GM21619 (cell line): ENCODE data around the gene AVPI1.

ENCODE experiments used
- ATAC-seq: cut with Tn5 transposase; IDR thresholded peaks from one replicate; pipeline ENCODE4 v1.9.1; 2021; ENCODE audit not compliant: unreplicated experiment

The AVPI1 gene

DNA sequence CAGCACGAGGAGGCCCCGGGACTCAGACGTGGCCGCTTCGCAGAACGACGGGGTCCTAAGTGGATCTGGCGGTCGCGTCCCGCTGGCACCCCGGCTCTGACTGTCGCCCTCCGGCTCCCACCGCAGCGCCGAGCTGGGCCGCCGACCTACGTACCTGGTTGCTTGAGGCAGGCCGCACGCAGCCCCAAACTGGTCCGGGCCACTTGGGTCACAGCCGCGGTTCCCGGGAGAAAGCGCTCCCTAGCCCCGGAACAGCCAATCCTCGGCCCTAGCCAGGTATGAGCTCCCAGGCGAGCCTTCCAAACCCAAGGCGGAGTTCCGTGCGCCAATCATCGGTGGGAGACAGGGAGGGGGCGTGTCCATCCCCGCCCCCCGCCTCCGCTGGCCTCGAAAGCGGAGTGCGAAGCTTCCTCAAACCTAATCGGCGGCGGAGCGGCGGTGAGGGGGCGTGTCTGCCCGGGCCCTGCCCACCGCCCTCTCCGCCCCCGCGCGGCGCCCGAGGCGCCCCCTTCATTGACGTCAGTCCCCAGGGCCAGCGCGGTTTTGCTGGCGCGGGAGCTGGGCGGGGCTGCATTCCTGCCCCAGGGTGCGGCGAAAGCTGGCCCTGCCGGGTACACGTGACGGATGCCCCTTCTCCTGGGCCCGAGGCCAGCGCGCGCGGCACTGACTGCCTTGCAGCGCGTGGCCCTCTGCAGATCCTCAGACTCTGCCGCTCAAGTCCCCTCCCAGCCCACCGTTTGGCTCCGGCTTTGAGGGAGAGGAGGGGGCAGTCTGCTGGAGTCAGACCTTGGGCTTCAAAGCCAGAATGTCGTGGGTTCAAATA lies at the start of gene AVPI1:
TSS of gene AVPI1 (minus strand) at position 280 of the 823 bp plus-strand sequence. CDS start 7,336 bp downstream, outside the sequence.
- ATAC-seq, result peak; percentile 87

DNA sequence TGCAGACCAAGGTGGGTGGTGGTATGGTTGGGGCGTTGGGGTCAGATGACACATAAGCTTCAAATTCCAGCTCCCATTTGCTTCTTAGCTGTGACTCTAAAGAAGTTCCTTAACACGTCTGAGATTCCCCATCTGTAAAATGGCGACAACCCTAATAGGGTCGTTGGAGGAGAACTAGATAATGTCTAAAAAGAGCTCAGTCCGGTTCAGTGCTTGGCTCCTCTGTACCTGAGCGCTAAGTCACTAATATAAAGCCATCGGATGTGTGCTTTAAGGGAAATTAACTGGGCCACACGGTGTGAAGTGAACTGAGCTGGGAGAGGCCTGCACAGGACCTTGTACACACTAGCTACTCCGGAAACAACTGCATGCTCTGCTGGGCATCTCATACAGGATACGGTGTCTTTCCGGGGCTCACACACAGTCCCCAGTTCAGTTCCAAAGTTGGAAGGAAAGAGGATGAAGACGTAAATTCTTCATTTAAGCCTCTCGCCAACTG lies 49.4 kb upstream of the AVPI1 start:
- ATAC-seq, result peak; percentile 8

DNA sequence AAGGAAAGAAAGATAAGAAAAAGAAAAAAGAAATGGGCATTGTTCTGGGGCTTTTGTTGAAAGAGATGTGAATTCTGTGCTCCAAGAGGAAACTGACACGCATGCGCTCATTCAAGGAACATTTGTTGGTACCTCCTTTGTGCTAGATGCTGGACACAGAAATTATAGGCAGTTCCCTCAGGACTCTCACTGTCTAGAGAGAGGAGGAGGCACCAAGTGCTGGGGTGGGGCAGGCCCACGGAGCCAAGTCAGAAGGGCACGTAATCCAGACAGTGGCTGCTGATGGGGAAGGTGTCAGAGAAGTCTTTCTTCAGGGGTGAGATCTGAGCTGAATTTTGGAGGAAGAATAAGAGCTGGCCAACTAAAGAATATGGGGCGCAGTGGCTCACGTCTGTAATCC lies 47.0 kb upstream of the AVPI1 start:
- no peak for ATAC-seq

DNA sequence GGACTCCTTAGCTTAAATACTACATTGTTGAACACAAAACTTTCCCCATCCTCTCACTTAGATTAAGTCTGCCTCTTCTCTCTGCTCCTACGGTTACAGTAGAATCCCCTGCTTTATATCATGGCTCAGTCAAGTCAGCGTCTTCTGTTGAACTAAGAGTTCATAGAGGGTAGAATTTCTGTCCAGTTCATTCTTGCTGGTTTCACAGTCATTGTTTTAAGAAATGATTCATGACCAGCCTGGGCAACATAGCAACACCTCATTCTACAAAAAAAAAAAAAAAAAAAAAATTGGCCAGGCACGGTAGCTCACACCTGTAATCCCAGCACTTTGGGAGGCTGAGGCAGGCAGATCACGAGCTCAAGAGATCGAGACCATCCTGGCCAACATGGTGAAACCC lies 46.2 kb upstream of the AVPI1 start:
- ATAC-seq, result no peak

- no peak for ATAC-seq
Measured at GRCh38 chr10:97732052-97732359, 45.0 kb upstream of the AVPI1 start.

GRCh38 chr10:97731346-97732051 lies 44.5 kb upstream of the AVPI1 start:
- no peak for ATAC-seq

DNA sequence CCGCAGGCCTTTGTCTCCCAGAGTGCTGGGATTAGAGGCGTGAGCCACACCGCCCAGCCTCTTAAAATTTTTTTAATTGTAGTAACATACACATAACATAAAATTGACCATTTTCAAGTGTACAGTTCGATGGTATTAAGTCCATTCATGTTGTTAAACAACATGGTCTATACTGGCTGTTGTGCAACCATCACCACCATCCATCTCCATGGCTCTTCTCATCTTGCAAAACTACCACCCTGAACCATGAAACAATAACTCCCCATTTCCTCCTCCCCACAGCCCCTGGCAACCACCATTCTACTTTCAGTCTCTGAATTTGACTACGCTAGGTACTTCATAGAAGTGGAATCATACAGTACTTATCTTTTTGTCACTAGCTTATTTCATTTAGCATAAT lies 42.0 kb upstream of the AVPI1 start:
- no peak for ATAC-seq

DNA sequence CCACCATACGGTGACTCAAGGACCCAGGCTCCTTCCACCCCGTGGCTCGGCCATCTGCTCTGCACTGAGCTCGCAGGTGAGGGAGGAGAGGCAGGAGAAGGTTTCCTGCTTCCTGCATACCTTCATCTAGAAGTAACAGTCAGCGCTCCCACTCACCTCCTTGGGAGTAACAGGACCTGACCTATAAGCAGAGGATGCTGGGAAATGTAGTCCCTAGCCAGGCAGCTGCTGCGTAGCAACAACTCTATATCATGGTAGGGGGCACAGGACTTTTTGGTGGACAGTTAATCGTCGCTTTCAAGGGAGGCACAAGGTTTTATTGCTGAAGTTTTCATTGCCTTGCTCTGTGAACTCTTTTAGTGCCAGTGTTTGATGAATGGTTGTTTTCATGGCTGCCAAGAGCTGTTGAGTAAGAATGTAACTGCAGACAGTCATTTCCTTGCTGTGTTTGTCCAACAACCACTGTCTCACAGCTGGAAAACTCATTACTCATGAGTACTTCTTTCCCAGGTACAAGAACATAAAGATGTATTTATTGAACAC lies 39.7 kb upstream of the AVPI1 start:
- ATAC-seq, result no peak

DNA sequence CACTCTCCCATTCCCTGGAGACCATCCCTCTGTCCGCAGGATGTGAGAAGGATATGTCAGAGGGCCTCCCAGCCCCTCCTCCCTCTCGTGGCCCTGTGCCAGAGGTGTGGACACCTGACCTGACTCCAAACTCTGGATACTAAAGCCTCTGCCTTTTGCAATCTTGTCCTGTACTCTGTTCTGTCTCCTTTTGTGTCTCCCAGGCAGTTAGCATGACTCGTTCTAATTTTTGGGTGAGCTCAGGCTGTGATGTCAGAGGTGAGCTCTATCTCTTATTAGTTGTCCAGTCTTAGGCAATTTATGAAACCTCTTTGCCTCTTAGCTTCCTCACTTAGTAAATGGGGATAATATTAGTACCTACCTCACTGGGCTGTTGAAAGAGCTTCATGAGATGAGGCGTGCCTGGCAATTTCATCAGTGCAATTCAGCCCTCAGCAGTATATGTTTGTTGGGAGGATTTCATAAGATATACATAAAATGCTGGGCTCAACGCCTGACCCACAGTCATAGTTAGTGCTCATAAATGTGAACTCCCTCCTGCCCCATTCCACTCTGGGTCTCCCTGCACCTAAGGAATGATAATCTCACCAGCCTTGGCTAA lies 37.4 kb upstream of the AVPI1 start:
- no peak for ATAC-seq

DNA sequence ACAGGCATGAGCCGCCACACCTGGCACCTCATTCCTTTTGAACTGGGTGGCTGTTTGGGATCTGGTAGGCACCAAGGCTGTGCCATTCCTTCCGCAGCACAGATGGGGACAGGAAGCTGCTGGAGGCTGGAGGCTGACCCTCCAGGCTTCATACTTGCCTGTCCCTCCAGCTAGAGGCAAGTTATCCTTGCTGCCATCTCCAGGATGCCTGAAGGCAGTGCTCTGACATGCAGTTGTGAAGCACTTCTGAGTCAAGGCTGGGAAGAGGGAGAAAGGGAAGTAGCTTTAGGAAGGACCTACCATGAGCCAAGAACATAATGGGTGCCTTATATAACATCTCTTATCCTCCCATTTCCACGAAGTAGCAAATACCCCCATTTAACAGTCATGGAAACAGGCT lies 36.0 kb upstream of the AVPI1 start:
- ATAC-seq, result no peak

DNA sequence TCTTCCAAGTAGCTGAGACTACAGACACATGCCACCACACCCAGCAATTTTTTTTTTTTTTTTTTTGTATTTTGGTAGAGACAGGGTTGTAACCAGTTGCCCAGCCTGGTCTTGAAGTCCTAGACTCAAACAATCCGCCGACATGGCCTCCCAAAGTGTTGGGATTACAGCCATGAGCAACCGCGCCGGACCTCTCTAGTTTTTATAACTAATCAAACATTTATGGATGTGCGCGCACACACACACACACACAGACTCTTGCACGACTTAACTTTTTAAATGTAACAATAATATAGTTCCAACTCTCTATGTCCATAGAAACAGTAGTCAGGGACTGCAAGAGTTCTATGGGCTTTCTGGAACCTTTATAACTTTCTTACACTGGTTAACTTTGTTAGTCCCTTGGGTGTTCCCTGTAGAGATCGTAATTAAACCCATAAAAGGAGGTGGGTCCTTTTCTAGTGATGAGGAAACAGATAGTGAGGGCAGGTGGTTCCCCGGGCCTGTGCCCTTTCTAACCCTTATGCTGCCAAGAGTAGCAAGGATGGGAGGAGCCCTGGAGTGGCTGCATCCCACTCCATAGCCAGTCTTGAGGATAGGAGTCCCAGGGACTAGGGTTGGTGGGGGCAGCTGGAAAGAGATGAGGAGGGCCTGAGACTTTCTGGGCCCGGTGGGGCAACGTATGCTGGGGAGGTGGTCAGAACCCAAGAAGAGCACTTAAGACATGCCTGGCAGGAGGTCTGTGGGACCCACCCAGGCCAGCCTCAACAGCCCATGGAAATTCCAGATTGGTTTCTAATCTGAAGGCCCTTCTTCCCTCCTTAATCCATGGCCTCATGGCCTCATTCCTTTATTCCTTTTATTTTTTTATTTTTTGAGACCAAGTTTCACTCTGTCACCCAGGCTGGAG lies 35.1 kb upstream of the AVPI1 start:
- ATAC-seq, result no peak

GRCh38 chr10:97719602-97720001 lies 32.6 kb upstream of the AVPI1 start:
- ATAC-seq, result no peak

GRCh38 chr10:97718659-97719142 lies 31.7 kb upstream of the AVPI1 start:
- ATAC-seq, result no peak

GRCh38 chr10:97718178-97718577 lies 31.1 kb upstream of the AVPI1 start:
- ATAC-seq, result no peak

DNA sequence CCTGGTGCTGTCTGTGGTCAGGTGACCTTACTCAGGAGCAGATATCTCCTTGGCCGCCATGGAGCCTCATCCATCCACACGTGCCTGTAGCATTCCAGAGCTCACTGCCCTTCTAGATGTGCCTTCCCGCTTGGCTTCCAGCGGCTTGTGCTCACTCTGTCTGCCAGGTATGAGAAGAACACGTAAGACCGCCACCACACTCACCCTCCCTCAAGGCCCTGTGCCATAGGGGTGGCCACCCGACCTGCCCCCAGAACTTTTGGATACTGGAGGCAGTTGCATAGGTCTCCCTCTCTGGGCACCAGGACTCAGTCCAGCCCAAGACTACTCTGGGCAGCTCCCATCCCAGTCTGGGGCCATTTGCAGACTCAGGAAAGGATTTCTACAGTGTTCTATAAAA lies 30.6 kb upstream of the AVPI1 start:
- ATAC-seq, result no peak

DNA sequence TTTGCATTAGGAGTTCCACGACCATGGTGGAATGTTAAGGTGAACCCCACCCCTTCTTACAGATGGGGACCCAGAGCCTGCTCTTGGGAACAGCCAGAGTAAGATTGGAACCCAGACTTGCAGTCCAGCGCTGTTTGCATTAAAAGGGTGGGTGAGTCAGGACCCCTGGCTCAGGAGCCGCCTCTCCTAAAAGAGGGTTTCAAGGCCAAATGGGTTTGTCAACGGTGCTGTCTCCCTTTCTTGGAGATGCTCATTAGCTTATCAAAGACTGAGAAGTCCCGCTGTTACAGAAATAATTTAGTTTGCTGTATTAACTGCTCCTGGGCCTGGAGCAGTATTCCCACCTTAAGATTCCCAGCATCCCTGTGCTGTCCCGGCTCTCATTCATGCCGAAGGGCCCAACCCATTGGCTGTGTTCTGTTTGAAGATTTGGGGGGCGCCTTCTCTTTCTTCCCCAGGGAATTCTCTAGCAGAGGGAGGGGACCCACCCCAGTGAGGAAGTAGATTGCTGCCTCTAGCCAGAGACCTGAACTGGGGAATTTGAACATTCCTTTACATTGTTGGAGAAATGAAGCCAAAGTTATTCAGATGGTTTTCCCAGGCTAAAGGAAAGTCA lies 28.3 kb upstream of the AVPI1 start:
- no peak for ATAC-seq

DNA sequence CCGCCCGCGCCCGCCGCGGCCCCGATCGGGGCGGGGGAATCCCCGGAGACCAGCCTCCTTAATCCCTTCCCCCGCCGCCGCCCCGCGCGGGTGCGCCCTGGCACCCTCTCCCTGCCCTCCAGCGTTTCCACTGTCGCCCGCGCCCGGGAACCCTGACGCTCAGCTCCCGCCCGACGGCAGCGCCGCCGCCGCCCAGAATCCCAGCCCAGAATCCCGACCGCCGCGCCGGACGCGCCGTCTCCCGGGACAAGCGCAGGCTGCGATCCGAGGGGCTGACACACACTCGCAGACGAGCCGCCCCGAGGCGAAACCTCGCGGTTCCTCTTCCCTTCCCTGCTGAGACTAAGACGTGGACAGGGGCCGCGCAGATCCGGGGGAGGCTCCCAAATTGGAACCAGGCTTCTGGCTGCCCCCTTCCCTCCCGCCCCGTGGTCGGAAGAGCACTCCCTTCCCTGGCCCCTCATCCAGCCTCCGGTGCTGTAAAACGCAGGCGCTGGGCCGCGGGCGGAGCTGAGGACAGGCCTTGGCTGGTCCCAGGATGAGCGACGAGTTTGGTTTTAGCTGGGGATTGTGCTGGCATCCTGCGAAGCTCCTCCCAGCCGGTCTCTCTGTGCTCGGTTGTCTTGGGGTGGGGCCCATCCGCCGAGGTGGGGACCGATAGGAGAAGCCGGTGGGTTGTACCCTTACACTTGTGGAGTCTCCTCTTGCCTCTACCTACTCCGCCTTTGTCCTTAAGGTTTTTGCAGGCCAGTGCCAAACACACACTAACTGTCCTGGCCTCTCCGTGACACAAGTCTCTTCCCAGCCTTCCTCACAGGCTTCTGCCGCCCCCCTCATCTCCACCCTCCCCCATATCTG lies 27.6 kb upstream of the AVPI1 start:
- ATAC-seq, result peak; percentile 35

DNA sequence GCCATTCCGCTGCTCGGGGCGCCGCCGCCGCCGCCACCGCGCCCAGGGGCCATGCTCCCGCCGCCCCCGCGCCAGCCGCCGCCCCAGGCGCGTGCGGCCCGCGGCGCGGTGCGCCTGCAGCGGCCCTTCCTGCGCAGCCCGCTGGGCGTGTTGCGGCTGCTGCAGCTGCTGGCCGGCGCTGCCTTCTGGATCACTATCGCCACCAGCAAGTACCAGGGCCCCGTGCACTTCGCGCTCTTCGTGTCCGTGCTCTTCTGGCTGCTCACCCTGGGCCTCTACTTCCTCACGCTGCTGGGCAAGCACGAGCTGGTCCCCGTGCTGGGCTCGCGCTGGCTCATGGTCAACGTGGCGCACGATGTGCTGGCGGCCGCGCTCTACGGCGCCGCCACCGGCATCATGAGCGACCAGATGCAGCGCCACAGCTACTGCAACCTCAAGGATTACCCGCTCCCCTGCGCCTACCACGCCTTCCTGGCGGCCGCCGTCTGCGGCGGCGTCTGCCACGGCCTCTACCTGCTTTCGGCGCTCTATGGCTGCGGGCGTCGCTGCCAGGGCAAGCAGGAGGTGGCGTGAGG lies 26.9 kb upstream of the AVPI1 start:
- ATAC-seq, result peak; percentile 70

- ATAC-seq, result no peak
Measured at GRCh38 chr10:97713339-97713825, 26.3 kb upstream of the AVPI1 start, which contains the start of gene MARVELD1. MARVELD1 (plus strand) TSS chr10:97713730; CDS start chr10:97713877, 147 bp downstream.
